Caco-2 (cell line): ENCODE results near the gene CDKN1B. TPM values are rescaled to one million over a fixed set of nuclear protein-coding genes. Genes with fewer than 3 reads are reported as not detected.

Source experiments
- BruUV-seq: library from RNA; stranded (reverse); fragments of 400-500 nt; replicated peaks from 2 replicates; lab custom pipeline; 2021; lab: Mats Ljungman, UMichigan
- CTCF ChIA-PET: fragments of 300-600 bp; sonication (Branson Sonifier 250); formaldehyde crosslinking; loops from one replicate; lab custom pipeline; 2022; ENCODE audit warnings: antibody characterized with exemption; lab: Charles Lee
- POLR2A ChIA-PET: fragments of 300-600 bp; sonication (Branson Sonifier 250); formaldehyde crosslinking; loops from one replicate; lab custom pipeline; 2022; ENCODE audit warnings: antibody characterized with exemption; lab: Charles Lee
- DNase-seq, 2 experiments: peaks; one replicate each; pipeline versions ENCODE4 v3.0.0 to v3.0.0-alpha.2; 2020 to 2022
- H3K27me3 ChIP-seq: replicated peaks from 2 replicates; pipeline ENCODE4 v1.6.0; 2011; ENCODE audit warnings: low read length; ENCODE audit not compliant: control insufficient read depth, insufficient read depth
- H3K36me3 ChIP-seq: 2 replicates; pipeline ENCODE4 v1.5.1; 2011; ENCODE audit warnings: low read length; ENCODE audit not compliant: control insufficient read depth, insufficient read depth
- H3K4me1 ChIP-seq: fragments of 250-450 bp; sonication (Bioruptor Pico); 2 replicates; pipeline ENCODE4 v1.5.1; 2020; ENCODE audit warnings: mild to moderate bottlenecking
- H3K4me3 ChIP-seq: 2 replicates; pipeline ENCODE4 v1.5.1; 2011; ENCODE audit warnings: low read depth, mild to moderate bottlenecking, control low read depth, low read length
- H3K9me3 ChIP-seq: fragments of 250-450 bp; sonication (Bioruptor Pico); 2 replicates; pipeline ENCODE4 v1.5.1; 2020; ENCODE audit warnings: mild to moderate bottlenecking, moderate library complexity
- H3K27ac Mint-ChIP-seq: one replicate; pipeline ENCODE4 v1.8.0; 2022; ENCODE audit warnings: mixed read lengths; ENCODE audit not compliant: unreplicated experiment
- H3K27me3 Mint-ChIP-seq: one replicate; pipeline ENCODE4 v1.8.0; 2022; ENCODE audit warnings: mixed read lengths; ENCODE audit not compliant: insufficient read depth, unreplicated experiment
- H3K36me3 Mint-ChIP-seq: one replicate; pipeline ENCODE4 v1.8.0; 2022; ENCODE audit warnings: mild to moderate bottlenecking, mixed read lengths; ENCODE audit not compliant: insufficient read depth, unreplicated experiment
- H3K4me1 Mint-ChIP-seq: one replicate; pipeline ENCODE4 v1.8.0; 2022; ENCODE audit warnings: low read depth, mixed read lengths; ENCODE audit not compliant: unreplicated experiment
- H3K4me3 Mint-ChIP-seq: one replicate; pipeline ENCODE4 v1.8.0; 2022; ENCODE audit warnings: mild to moderate bottlenecking, moderate library complexity, mixed read lengths; ENCODE audit not compliant: unreplicated experiment
- H3K9me3 Mint-ChIP-seq: one replicate; pipeline ENCODE4 v1.8.0; 2022; ENCODE audit warnings: mixed read lengths; ENCODE audit not compliant: unreplicated experiment
- intact Hi-C: fragments of 100-400 bp; cut with micrococcal nuclease; formaldehyde crosslinking; loops from one replicate; pipeline ENCODE4 v1.10.0; 2022; ENCODE audit not compliant: unreplicated experiment
- total RNA-seq: library from RNA; stranded (reverse); gene quantifications from 2 replicates; pipeline ENCODE4 v1.2.3, GENCODE V29; 2022
- TF ChIP-seq, protein P1 (sequence below), 2 experiments: fragments of 200-600 bp in 1 of 2; IDR thresholded peaks; 1 replicate in 1 of 2; 2 replicates in 1 of 2; pipeline versions ENCODE4 v1.5.1 to v1.8.0; 2011 to 2022; ENCODE audit warnings: antibody characterized with exemption in 1 of 2, control low read depth in 1 of 2, inconsistent platforms in 1 of 2, low read depth in 1 of 2, low read length in 1 of 2, mild to moderate bottlenecking in 1 of 2, moderate library complexity in 1 of 2; ENCODE audit not compliant: insufficient read depth in 1 of 2, severe bottlenecking in 1 of 2, unreplicated experiment in 1 of 2

Gene CDKN1B
- total RNA-seq, 1 experiment from 2014 or later = 115 TPM

DNA sequence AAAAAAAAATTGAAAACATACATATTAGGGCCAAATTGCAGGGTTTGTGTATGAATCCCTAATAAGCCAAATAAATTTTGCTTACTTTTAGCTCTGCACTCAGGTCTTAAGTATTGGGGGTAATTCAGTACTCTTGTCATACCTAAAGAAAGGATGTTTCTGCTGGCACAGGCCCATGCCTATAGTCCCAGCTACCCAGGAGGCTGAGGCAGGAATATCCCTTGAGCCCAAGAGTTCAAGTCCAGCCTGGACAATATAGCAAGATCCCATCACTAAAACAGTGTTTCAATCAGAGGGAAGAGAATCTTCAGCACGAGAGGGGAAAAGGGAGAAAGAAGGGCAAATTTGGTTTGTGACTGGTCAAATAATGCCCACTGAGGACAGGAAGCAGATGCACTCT lies 17.8 kb upstream of the CDKN1B start:
- peaks cover 23% of the 10 kb centered on the region for H3K4me1 ChIP-seq
- intact Hi-C loops = no loop called here
- no peak overlapping the region for H3K4me3 Mint-ChIP-seq
- no TSS peak for BruUV-seq
- no peak overlapping the region for H3K27ac Mint-ChIP-seq
- TF ChIP-seq, protein P1, sequence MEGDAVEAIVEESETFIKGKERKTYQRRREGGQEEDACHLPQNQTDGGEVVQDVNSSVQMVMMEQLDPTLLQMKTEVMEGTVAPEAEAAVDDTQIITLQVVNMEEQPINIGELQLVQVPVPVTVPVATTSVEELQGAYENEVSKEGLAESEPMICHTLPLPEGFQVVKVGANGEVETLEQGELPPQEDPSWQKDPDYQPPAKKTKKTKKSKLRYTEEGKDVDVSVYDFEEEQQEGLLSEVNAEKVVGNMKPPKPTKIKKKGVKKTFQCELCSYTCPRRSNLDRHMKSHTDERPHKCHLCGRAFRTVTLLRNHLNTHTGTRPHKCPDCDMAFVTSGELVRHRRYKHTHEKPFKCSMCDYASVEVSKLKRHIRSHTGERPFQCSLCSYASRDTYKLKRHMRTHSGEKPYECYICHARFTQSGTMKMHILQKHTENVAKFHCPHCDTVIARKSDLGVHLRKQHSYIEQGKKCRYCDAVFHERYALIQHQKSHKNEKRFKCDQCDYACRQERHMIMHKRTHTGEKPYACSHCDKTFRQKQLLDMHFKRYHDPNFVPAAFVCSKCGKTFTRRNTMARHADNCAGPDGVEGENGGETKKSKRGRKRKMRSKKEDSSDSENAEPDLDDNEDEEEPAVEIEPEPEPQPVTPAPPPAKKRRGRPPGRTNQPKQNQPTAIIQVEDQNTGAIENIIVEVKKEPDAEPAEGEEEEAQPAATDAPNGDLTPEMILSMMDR (IDR thresholded peaks at IDR 0.05; ENCODE audit: insufficient read depth in 1 of 2, low read depth in 1 of 2, low read length in 1 of 2, severe bottlenecking in 1 of 2, unreplicated experiment in 1 of 2) = no peak
- no peaks in the 10 kb centered on the region for H3K27me3 ChIP-seq
- no peak overlapping the region for H3K4me3 ChIP-seq
- no peak for DNase-seq
- CTCF ChIA-PET = interaction anchor here (0.6 kb wide), 1 partner anchor 341 kb away, joined by 3 read pairs; no protein-coding TSS in a partner anchor
- no peaks in the 10 kb centered on the region for H3K36me3 ChIP-seq
- H3K4me1 Mint-ChIP-seq = peaks cover 25% of the 10 kb centered on the region
- POLR2A ChIA-PET = no interaction called here
- no peaks in the 10 kb centered on the region for H3K9me3 Mint-ChIP-seq
- peaks cover 13% of the 10 kb centered on the region for H3K36me3 Mint-ChIP-seq
- no peaks in the 10 kb centered on the region for H3K27me3 Mint-ChIP-seq
- H3K9me3 ChIP-seq = no peaks in the 10 kb centered on the region

DNA sequence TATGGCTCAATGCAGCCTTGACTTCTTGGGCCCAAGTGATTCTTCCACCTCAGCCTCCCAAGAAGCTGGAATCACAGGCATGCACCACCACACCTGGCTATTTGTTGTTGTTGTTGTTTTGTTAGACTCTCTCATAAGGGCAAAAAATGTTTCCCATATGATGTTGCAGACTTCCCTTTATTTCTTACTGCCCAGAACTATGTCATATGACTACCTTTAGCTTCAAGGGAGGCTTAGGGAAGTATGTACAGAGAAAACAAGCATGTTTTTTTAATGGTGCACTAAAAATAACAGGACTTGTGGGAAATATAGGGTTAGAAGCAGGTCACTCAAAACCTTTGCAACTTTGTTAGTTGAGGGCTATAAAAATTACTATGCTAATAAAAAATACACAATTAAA lies 16.9 kb upstream of the CDKN1B start:
- Mint-ChIP-seq H3K27ac (no peak overlapping the region), H3K4me1 (peaks cover 31% of the 10 kb centered on the region), H3K36me3 (peaks cover 13% of the 10 kb centered on the region), H3K9me3 (no peaks in the 10 kb centered on the region), H3K4me3 (no peak overlapping the region), H3K27me3 (no peaks in the 10 kb centered on the region)
- no peaks in the 10 kb centered on the region for H3K9me3 ChIP-seq
- TF ChIP-seq, protein P1 (IDR thresholded peaks at IDR 0.05; ENCODE audit: insufficient read depth in 1 of 2, low read depth in 1 of 2, low read length in 1 of 2, severe bottlenecking in 1 of 2, unreplicated experiment in 1 of 2) = no peak
- BruUV-seq = no TSS peak
- intact Hi-C loops = loop anchor here (5.0 to 10.0 kb wide), 4 partner anchors 213 to 1148 kb away; partner anchors contain the start of gene BORCS5
- no peak for DNase-seq
- ChIA-PET POLR2A (no interaction called here), CTCF (interaction anchor here (0.5 kb wide), 1 partner anchor 92 kb away, joined by 3 read pairs; no protein-coding TSS in a partner anchor)
- no peak overlapping the region for H3K4me3 ChIP-seq
- peaks cover 25% of the 10 kb centered on the region for H3K4me1 ChIP-seq
- no peaks in the 10 kb centered on the region for H3K27me3 ChIP-seq
- no peaks in the 10 kb centered on the region for H3K36me3 ChIP-seq

DNA sequence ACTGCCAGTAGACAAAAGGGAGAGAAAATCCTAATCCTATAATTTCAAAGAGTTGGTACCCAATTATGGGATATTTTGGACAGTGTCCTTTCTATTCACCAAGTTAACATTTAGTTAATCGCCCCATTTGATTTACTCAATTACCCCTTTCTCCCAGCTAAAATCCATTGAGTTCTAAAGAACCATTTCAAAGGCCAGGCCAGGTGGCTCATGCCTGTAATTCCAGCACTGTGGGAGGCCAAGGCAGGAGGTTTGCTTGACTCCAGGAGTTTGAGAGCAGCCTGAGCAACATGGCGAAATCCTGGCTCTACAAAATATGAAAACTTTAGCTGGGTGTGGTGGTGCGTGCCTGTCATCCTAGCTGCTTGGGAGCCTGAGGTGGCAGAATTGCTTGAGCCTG lies 15.7 kb upstream of the CDKN1B start:
- Histone ChIP-seq H3K4me3 (no peak overlapping the region), H3K36me3 (no peaks in the 10 kb centered on the region), H3K27me3 (no peaks in the 10 kb centered on the region), H3K9me3 (no peaks in the 10 kb centered on the region), H3K4me1 (peaks cover 20% of the 10 kb centered on the region)
- DNase-seq = no peak
- Mint-ChIP-seq H3K9me3 (no peaks in the 10 kb centered on the region), H3K27ac (no peak overlapping the region), H3K4me1 (peaks cover 24% of the 10 kb centered on the region), H3K36me3 (peaks cover 5% of the 10 kb centered on the region), H3K4me3 (no peak overlapping the region), H3K27me3 (no peaks in the 10 kb centered on the region)
- intact Hi-C loops = loop anchor here (5.0 to 10.0 kb wide), 4 partner anchors 214 to 1149 kb away; partner anchors contain the start of gene BORCS5
- ChIA-PET POLR2A (interaction anchor here (0.7 kb wide), 1 partner anchor 17 kb away, joined by 4 read pairs; no protein-coding TSS in a partner anchor), CTCF (no interaction called here)
- no TSS peak for BruUV-seq
- TF ChIP-seq, protein P1 (IDR thresholded peaks at IDR 0.05; ENCODE audit: insufficient read depth in 1 of 2, low read depth in 1 of 2, low read length in 1 of 2, severe bottlenecking in 1 of 2, unreplicated experiment in 1 of 2) = no peak
